Esophagus muscularis mucosa (tissue), 3 donors: Measurements from ENCODE around the gene JADE2.

Experiments
- POLR2A ChIP-seq: fragments of 450-650 bp; IDR thresholded peaks from one replicate; pipeline ENCODE4 v1.6.1; 2017; ENCODE audit warnings: antibody characterized with exemption, moderate library complexity, mild to moderate bottlenecking, low read depth
- TF ChIP-seq, protein P1 (sequence below), 3 experiments: fragments of 200-600 bp in 2 of 3; fragments of 450-650 bp in 1 of 3; sonication (generic) in 2 of 3; IDR thresholded peaks; one replicate each; pipeline ENCODE4 v1.5.1; 2017 to 2019; ENCODE audit warnings: antibody characterized with exemption in 3 of 3, mild to moderate bottlenecking in 2 of 3, moderate library complexity in 1 of 3

DNA sequence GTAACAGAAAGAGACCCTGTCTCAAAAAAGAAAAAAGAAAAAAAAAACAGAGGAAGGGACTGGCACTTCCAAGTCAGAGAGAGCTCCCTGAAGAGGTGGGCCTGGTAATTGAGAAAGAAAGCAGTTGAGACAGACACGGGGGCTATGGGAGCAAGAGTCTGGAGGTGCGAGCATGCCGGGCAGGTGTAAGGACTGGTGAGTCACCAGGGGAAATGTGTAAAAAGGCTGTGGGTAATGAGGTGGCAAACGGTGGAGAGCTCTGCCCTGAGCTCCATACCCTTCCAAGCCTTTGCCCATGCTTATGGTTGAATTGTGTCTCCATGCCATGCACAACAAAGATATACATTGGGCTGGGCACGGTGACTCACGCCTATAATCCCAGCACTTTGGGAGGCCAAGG, 18.0 kb upstream of the JADE2 start:
- TF ChIP-seq POLR2A = no peak
- TF ChIP-seq, protein P1, sequence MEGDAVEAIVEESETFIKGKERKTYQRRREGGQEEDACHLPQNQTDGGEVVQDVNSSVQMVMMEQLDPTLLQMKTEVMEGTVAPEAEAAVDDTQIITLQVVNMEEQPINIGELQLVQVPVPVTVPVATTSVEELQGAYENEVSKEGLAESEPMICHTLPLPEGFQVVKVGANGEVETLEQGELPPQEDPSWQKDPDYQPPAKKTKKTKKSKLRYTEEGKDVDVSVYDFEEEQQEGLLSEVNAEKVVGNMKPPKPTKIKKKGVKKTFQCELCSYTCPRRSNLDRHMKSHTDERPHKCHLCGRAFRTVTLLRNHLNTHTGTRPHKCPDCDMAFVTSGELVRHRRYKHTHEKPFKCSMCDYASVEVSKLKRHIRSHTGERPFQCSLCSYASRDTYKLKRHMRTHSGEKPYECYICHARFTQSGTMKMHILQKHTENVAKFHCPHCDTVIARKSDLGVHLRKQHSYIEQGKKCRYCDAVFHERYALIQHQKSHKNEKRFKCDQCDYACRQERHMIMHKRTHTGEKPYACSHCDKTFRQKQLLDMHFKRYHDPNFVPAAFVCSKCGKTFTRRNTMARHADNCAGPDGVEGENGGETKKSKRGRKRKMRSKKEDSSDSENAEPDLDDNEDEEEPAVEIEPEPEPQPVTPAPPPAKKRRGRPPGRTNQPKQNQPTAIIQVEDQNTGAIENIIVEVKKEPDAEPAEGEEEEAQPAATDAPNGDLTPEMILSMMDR (IDR thresholded peaks at IDR 0.05) = no peak
